GM19324 (cell line): ENCODE measurements around the gene MCTP2.
"Not testable (repeated sequence)": the region's sequence is repeated elsewhere in the genome, so short reads cannot be mapped to it uniquely, and the experiment has no call there.

Source experiments
- ATAC-seq: cut with Tn5 transposase; IDR thresholded peaks from one replicate; pipeline ENCODE4 v1.9.1; 2021; ENCODE audit warnings: mild to moderate bottlenecking, moderate library complexity; ENCODE audit not compliant: unreplicated experiment, low FRiP score

Gene MCTP2

DNA sequence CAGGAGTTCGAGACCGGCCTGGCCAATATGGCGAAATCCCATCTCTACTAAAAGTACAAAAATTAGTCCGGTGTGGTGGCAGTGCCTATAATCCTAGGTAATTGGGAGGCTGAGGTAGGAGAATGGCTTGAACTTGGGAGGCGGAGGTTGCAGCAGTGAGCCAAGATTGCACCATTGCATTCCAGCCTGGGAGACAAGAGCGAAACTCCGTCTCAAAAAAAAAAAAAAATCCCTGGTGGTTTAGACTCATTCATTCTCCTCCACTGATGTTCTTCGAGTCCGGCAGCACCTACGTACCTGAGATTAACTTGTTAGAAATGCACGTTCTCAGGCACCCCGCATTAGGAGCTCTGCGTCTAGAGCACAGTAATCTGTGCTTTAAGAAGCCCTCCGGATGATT lies 3.7 kb downstream of the MCTP2 start:
- ATAC-seq = no peak

DNA sequence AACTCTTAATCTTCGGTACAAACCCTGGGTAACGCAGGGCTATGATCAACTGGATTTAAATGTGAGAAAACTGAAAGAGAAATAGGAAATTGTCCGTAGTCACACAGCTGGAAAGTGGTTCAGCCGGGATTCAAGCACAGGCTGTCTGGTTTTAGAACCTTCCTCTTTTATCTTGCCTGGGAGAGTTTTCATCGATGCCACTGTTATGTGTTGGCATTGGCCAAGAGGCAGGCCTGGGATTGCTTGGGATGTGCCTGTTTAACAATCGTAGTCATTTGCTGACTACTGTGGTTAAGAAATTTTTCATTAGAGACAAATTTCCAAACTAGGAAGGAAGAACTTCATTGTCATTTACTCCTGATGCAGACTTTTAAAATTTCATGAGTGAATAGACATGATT lies 4.3 kb downstream of the MCTP2 start:
- ATAC-seq = no peak

DNA sequence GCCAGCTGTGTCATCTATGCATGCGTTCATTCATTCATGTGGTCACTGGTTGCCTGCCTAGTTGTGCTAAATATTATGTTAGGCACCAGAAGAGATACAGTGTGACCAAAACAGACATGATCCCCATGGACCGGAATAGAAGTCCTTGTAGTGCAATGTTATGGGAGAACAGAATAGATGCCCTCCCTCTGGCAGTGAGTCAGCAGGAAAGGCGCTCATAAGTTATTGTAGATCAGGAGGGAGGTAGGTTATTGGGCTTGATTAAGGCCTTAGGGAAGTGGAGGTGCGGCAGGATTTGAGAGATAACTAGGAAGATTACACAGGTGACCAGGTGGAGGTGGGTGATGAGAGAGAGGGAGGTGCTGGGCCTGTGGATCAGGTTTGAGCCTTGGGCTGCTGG lies 5.2 kb downstream of the MCTP2 start:
- no peak for ATAC-seq

DNA sequence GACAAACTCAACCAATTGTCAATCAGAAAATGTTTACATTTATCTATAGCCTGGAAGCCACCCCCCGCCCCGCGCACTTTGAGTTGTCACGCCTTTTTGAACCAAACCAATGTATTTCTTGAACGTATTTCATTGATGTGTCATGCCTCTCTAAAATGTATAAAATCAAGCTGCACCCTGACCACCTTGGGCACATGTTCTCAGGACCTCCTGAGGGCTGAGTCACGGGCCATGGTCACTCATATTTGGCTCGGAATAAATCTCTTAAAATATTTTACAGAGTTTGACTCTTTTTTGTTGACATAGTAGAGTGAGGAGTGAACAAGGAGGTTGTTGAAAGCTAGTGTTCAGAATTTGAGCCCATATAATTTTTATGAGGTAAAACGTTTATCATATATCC lies 6.5 kb downstream of the MCTP2 start:
- no peak for ATAC-seq

DNA sequence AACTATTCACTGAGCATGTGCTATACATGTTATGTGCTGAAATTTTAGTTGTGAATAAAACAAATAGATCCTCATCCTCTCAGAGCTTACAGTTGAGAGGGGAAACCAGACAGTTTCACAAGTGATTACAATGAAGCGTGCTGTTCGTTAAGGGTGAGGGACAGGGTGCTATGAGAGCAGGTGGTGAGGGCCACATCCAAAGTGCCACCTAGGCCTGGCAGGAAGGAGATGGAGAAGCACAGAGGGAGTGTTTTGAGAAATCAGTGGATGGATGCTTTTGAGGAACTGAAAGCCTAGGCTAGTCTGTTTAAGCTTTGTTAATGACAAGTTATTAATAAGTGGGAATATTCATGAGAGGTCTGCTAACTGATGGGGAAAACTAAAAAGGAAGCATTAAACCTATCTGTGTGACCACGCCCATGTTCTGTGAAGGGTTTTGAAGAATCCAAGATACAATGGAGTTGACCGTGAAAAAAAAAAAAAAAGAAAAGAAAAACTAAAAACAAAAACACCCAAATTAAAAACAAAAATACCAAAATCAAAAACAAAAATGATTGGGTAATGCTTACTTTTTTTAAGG lies 7.3 kb downstream of the MCTP2 start:
- ATAC-seq = peak; percentile 71

DNA sequence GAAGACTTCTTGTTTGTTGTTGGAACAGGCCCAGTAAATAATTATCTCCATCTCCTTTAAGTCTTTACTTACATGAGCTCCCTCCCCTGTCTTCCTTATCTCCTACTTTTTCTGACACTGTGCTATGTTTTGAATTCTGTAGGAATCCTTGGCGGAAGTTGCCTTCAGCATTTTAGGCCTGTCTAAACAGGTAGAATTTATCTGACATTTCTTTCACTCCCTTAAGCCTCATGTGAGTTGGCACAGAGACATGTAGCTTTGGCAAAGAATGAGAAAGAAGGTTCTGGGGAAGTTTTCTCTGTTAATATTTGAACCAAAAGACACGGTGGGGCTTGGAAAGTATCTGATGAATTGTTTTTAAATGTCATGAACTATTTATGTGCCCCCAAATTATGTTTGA lies 8.1 kb downstream of the MCTP2 start:
- no peak for ATAC-seq

DNA sequence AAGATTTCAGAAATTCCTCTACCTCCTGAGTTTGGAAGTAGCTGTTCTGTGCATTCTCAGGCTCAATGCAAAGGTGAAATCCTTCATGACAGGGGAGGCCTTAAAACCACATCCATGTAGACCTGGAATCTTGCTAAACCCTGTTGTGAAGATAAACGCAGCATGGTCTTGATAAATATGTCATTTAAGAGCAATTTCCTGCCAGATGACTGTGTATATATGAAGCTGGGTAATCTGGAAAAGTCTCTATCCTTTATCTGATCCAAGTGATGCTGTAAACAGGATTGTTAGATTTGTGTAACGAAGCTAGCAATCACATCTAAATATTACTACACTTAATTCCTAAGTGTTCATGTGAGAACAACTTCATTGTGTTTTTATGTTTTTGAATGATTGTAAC lies 9.1 kb downstream of the MCTP2 start:
- no peak for ATAC-seq

DNA sequence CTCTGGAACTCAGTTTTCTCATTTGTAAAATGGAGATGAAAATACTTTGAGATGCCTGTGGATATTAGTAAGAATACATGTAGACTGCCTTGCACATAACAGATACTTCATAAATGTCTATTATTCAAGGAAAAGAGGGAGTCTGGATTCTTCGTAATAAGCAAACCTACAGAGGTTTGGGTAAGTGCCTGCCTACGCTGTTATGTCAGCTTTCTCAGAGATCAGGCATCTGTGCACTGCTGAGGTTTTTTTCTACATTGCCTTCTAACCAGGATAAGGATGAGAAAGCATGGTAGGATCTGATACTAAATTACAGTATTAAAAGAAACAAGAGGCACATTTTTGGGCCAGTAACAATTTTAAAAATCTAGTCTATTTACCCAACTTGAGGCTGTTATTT lies 10.9 kb downstream of the MCTP2 start:
- ATAC-seq = no peak

DNA sequence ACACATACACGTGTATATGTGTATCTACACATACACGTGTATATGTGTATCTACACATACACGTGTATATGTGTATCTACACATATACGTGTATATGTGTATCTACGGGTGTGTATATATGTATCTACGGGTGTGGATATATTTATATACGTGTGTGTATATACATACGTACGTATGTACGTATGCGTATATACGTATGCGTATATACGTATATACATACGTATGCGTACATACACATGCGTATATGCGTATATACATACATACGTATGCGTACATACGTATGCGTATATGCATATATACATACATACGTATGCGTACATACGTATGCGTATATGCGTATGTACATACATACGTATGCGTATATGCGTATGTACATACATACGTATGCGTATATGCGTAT lies 11.6 kb downstream of the MCTP2 start:
- not testable (repeated sequence) for ATAC-seq

DNA sequence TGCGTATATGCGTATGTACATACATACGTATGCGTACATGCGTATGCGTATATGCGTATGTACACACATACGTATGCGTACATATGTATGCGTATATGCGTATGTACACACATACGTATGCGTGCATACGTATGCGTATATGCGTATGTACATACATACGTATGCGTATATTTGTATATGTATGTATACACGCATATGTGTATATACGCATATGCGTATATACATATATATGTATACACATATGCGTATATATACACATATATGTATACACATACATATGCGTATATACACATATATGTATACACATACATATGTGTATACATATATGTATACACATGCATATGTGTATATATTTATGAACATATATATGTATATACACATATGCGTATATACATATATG lies 12.1 kb downstream of the MCTP2 start:
- ATAC-seq = no peak

DNA sequence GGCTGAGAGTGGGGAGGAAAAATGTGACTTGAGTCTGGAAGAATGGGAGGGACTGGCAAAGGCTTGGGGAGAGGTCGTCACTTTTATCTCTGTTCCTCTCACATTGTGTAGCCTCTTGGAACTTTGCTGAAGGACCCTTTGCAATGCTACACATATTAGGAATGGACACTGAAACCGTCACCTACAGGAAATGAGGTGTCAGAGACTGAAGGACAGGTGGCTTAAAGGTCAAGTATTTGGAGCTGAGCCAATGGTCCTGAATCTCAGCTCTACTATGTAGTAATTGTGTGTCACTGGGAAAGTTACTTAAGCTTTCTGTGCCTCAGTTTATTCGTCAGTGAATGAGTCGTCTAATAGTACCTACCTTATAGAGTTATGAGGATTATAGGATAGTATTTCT lies 14.7 kb downstream of the MCTP2 start:
- no peak for ATAC-seq

DNA sequence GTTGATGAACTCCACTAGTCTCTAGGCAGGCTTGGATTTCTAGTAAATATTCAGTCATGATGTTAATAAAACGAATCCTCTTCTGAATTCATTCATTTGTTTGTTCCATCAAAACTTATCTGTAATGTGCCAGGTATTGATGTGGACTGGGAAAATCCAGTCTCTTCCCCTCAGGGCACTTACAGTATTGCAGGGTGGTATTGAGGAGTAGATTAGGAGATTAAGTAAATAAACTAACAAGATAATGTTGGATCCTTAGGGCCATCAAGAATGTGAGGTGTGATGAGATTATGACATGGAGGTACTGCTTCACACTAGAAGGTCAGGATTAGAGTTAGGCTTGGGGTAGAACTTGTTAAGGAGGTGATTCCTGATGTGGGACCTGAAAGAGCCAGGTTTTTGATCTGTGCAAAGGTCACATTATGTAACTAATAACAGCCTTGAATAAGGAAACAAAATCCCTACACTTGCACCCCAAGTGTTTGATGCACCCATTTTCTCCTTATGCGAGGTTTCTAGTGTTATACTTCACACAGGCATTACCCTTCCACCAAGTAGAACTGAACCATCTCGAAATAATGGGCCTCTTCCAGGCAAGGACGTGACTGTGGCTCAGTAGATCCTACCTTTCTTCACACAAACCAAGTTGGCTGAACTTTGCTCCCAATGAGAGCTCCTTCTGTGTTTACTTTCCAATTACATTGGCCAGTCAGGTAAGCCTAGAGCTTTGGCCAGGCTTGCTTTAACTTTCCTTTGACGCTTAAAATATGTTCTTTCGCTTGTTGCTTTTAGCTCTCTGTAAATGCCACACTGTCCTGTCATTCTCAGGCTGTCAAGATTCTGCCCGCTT lies 16.7 kb downstream of the MCTP2 start:
- ATAC-seq = no peak

DNA sequence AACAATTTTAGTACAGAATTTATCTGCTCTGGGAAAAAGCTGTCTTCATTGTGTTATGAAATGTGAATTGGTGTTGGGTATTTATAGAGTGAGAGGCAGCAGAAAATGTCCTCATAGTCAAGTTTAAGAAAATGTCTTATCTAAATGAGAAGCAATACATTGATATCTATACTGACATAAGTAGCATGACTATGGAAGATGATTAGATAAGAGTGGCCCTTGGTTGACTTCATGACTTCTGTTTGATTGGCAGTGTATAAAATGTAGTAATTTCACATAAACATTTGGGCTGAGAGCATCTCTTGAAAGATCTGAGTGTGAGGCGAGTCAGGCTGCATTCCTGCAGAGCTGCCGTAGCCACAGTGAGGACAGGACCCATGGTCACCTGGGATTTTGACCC lies 19.4 kb downstream of the MCTP2 start:
- no peak for ATAC-seq

DNA sequence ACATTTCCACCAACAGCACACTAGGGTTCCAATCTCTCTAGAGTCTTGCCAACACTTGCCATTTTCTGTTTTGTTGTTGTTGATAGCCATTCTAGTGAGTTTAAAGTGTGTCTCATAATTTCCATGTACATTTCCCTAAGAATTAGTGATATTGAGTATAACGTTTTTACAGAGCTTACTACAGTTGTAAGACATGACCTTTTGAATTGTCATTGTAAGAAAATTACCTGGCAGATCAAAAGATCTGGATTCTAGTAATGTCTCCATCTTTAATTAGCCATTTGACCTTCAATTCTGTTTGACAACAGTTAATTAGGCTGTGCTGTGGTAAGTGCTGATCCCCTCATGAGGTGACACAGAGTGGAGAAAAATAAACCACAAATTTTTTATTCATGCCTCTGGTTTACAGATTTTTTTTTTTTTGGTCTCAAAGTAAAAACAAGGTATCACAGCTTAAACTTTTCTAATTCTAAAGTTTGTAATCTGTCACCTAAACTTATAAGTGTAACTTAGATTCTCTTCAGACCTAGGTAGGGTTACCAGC lies 20.9 kb downstream of the MCTP2 start:
- ATAC-seq = no peak

DNA sequence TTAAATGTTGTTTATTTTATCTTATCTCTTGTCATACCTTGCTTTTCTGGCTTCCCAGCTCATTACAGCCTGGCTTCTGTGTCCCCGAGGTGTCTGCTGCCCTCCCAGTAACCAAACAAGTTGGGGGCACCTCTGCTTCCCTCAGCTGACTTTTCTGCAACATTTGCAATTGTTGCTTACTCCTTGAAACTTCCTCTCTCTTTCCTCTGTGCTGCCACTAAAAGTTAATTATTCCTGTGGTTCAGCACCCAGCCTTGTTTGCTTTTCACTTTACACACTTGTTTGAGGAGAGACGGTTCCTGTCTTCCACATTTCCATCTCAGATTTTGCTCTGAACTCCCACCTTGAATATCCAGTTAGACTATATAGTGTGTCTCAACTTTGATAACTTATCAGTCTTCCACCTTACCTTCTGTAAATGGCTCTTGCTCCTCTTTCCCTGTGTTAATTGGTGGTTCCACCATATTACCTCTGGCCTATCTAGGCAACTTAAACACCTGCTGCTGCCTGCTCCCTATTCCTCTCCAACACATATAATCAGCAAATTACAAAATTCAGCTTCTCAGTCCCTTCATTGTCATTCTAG lies 21.6 kb downstream of the MCTP2 start:
- no peak for ATAC-seq

DNA sequence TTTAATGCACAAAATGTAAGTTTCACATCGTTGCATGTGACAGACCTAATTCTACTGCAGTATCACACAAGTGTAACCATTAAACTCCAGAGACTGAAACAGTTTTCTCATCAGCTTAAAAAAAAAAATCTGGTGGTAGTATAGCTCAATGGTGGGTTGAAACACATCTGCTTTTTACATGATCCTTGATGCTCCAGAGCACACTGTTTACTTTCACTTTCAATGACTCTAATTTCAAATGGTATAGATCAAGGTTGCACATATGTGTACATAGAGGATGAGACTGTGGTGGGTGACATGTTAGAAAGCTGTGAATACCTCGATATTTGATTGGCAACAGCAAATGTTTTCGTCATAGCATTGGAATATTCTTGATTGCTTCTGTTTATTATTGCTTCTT lies 22.4 kb downstream of the MCTP2 start:
- no peak for ATAC-seq

DNA sequence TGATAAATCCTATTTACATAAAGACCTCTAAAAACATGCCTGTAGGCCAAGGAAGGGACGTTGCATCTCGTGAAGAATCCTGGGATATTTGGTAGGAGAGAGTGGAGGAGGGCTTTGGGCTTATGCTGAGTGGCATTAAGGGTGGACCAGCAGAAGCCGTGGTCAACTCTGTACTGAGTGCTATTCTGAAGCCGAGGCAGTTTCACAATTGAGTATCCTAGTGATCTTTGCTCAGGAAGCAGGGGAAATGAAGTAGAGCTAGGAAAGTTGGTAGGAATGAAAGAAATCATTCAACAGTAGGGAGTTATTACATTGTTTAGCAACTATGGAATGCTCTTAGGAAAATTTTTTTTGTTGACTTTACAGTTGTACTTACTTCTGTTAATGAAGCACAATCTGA lies 24.2 kb downstream of the MCTP2 start:
- ATAC-seq = no peak

DNA sequence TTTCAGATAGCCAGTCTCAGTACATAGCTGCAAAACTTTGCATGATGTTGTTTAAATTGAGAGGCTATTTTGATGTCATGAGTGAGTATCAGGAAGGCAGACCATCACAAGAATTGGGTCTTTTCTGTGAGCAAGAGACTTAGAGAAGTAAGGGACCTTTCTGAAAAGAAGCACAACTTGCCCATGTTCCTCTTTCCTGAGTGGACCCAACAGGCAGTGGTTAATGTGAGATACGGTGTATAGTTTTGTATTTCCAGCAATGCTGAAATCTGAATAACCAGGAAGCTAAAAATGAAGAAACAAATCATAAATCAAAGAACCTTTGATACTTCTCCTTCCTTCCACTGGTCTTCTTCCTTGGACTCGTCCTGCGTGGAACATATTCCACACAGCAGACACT lies 25.1 kb downstream of the MCTP2 start:
- ATAC-seq = no peak

DNA sequence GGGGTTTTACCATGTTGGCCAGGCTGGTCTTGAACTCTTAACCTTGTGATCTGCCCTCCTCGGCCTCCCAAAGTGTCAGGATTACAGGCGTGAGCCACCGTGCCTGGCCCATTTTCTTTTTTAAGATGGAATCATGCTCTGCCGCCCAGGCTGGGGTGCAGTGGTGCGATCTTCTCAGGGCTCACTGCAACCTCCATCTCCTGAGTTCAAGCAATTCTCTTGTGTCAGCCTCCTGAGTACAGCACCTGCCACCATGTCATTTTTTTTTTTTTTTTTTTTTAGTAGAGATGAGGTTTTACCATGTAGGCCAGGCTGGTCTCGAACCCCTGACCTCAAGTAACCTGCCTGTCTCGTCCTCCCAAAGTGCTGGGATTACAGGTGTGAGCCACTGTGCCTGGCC lies 26.4 kb downstream of the MCTP2 start:
- not testable (repeated sequence) for ATAC-seq

DNA sequence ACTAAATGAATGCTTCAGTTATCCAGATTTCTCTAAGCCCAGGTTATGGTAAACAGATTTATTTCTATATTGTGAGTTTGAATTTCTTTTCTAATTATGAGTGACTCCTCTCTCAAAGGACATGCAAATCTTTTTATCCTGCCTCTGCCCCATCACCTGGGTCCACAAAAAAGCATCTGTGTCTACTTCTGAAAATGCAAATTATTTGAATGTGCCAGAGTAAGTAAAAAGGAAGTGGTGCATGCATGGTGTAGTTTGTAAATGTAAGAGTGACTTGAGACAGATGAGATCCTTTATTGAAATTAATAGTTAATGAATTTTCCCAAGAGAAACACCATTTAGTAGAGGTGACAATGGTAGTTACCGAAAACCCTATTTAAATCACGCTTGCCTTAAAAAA lies 26.9 kb downstream of the MCTP2 start:
- ATAC-seq = peak; percentile 65

DNA sequence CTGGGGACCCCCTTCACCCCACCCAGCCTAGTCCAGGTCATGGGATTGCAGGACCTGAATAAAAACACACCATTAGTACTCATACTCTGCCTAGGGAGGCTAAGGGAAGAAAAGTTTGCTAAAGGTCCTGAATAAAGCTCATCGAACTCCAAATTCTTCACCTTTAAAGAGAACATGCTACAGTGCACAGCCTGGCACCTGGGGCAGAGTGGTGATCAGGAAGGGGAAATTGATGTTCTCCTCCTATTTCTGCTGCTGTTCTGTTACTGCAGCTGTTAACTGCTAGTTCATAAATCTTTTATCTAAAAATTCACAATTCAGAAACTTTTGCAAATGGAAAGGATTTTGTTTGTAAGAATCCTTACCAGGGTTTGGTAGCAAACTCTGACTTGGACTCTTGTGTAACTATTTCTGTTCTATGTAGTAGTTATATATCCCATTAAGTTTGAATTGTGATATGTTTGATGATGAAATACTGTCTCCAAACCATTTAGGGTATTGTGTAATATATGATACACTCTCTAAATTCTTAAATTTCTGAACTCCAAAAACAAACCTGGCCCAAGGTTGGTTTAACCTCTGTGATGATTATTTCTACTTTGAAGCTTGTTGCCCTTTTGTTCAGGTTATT lies 27.9 kb downstream of the MCTP2 start:
- no peak for ATAC-seq
